Measurements from ENCODE around the gene ZNRF3. TPM values are rescaled to one million over a fixed set of nuclear protein-coding genes. Genes with fewer than 3 reads are reported as not detected.

The ZNRF3 gene
- total and polyA plus RNA-seq, 12 donors = 1.8 to 7.7 (median 6.2) TPM

DNA sequence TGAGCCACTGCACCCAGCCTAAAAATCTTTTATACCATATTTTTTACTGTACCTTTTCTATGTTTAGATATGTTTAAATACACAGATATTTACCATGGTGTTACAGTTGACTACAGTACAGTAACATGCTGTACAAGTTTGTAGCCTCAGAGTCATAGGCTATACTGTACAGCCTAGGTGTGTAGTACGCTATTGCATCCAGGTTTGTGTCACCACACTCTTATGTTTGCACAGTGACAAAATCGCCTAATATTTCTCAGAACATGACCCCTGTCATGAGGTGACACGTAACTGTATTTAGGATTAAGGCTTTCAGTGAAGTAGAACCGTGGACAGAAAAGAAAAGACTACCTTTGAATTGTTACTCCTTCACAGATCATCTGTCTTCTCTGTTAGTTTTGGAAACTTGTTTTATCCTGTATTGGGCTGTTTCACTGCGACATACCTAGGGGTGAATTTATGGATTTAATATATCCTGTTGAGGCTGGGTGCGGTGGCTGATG lies 83.8 kb downstream of the ZNRF3 start:
- ATAC-seq (no peak), DNase-seq (no peak)
- Histone ChIP-seq H3K36me3 (no peaks in the 10 kb centered on the region), H3K27me3 (no peaks in the 10 kb centered on the region), H3K9me3 (no peaks in the 10 kb centered on the region), H3K4me3 (no peak overlapping the region), H3K27ac (no peak overlapping the region), H3K4me1 (no peaks in the 10 kb centered on the region)
- intact Hi-C loops (cut with DNase I) = no loop called here
- TF ChIP-seq, protein P1, sequence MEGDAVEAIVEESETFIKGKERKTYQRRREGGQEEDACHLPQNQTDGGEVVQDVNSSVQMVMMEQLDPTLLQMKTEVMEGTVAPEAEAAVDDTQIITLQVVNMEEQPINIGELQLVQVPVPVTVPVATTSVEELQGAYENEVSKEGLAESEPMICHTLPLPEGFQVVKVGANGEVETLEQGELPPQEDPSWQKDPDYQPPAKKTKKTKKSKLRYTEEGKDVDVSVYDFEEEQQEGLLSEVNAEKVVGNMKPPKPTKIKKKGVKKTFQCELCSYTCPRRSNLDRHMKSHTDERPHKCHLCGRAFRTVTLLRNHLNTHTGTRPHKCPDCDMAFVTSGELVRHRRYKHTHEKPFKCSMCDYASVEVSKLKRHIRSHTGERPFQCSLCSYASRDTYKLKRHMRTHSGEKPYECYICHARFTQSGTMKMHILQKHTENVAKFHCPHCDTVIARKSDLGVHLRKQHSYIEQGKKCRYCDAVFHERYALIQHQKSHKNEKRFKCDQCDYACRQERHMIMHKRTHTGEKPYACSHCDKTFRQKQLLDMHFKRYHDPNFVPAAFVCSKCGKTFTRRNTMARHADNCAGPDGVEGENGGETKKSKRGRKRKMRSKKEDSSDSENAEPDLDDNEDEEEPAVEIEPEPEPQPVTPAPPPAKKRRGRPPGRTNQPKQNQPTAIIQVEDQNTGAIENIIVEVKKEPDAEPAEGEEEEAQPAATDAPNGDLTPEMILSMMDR (IDR thresholded peaks at IDR 0.05) = no peak
- WGBS, 2 donors = 94 to 96% methylated on average over 6 of the region's 6 CpGs

GRCh38 chr22:28967969-28968368 lies 84.6 kb downstream of the ZNRF3 start:
- TF ChIP-seq, protein P1 (IDR thresholded peaks at IDR 0.05) = no peak
- no peaks in the 10 kb centered on the region for H3K4me1 ChIP-seq
- DNase-seq = no peak
- H3K9me3 ChIP-seq = no peaks in the 10 kb centered on the region
- H3K36me3 ChIP-seq = no peaks in the 10 kb centered on the region
- H3K27ac ChIP-seq = no peak overlapping the region
- no peaks in the 10 kb centered on the region for H3K27me3 ChIP-seq
- no peak overlapping the region for H3K4me3 ChIP-seq
- ATAC-seq = no peak
- intact Hi-C loops (cut with DNase I) = no loop called here

DNA sequence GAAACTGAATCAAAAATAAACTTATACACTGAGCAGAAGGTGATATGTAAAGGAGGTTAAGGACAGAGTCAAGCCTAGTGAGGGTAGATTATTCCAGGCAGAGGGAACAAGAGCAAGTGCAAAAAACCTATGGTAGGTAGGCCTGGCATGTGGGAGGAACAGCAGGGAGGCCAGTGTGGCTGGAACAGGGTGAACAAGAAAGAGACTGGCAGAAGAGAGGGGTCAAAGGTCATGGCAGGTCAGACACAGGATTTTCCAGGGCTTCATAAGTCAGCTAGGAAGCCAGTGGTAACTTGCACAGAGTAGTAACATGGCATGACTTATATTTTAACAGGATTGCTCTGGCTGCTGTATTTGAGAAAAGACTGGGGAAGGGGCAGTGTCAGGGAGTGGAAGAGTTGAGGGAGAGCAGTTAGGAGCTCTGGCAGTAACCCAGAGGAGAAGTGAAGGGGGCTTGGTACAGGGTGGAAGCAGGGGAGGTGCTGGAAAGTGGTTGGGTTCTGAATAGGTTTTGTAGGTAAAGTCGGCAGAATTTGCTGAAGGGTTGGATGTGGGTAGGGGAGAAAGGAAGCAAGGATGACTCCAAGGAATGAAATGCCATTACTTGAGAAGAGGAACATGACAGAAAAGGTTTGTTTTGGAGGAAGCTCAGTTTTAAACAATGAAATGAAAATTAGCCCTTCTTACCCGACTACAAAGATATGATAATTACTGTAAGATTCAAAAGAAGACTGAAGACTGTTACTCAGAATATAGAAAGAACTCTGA lies 86.2 kb downstream of the ZNRF3 start:
- H3K4me1 ChIP-seq = no peaks in the 10 kb centered on the region
- H3K4me3 ChIP-seq = no peak overlapping the region
- WGBS, 2 donors = 84 to 87% methylated on average over 2 of the region's 2 CpGs
- H3K9me3 ChIP-seq = no peaks in the 10 kb centered on the region
- ATAC-seq (no peak), DNase-seq (no peak)
- TF ChIP-seq, protein P1 (IDR thresholded peaks at IDR 0.05) = no peak
- H3K27ac ChIP-seq = no peak overlapping the region
- no peaks in the 10 kb centered on the region for H3K36me3 ChIP-seq
- intact Hi-C loops (cut with DNase I) = no loop called here
- no peaks in the 10 kb centered on the region for H3K27me3 ChIP-seq

GRCh38 chr22:28973352-28973751 lies 90.0 kb downstream of the ZNRF3 start:
- Histone ChIP-seq H3K27me3 (peaks cover 0 to 4% (median 0%) of the 10 kb centered on the region in 7 donors), H3K9me3 (no peaks in the 10 kb centered on the region), H3K27ac (no peak overlapping the region), H3K36me3 (no peaks in the 10 kb centered on the region), H3K4me3 (no peak overlapping the region), H3K4me1 (peaks cover 2 to 22% (median 15%) of the 10 kb centered on the region in 9 donors)
- 85 to 87% methylated on average over 3 of the region's 3 CpGs for WGBS, 2 donors
- DNase-seq = no peak
- TF ChIP-seq, protein P1 (IDR thresholded peaks at IDR 0.05) = no peak
- intact Hi-C loops (cut with DNase I) = no loop called here
- no peak for ATAC-seq
